ENCODE data around the gene DAB2IP. TPM values are rescaled to one million over a fixed set of nuclear protein-coding genes. Genes with fewer than 3 reads are reported as not detected.

The DAB2IP gene
- total and polyA plus RNA-seq, 4 donors, result 19.4 to 75.0 (median 28.7) TPM

DNA sequence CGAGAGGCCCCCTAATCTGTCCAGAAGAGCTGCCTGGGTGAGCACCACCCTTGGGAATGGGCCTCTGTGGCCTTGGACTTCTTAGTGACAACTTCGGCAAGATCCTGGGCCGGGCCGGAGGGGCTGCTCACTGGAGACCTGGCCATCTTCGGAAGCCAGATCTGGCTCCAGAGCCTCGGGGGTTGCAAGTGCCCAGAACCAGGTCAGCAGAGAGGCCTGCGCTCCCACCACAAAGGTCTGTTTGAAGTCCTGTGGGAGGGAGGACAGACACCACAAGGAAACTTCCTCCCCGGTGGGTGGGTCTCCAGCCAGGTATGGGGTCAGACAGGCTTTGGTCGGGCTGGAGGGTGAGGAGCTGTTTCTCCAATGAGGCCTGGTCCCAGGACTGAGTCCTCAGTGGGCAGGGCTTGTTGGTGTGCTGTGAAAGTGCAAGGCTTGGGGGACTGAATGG is 86.1 kb downstream of the DAB2IP start:
- H3K9me3 ChIP-seq (ENCODE audit: control insufficient read depth in 4 of 4, insufficient read depth in 3 of 4, low read length in 3 of 4), result no peaks in the 10 kb centered on the region
- no peaks in the 10 kb centered on the region for H3K27me3 ChIP-seq (ENCODE audit: control insufficient read depth in 3 of 3, insufficient read depth in 3 of 3, low read length in 2 of 3)
- DNase-seq, result no peak
- H3K4me3 ChIP-seq, result peak overlapping the region; percentile 36
- H3K4me1 ChIP-seq (ENCODE audit: control insufficient read depth in 5 of 5, insufficient read depth in 5 of 5, low read length in 5 of 5), result peaks cover 4 to 43% (median 26%) of the 10 kb centered on the region in 5 donors
- TF ChIP-seq CTCF (IDR thresholded peaks at IDR 0.05; ENCODE audit: control extremely low read depth, extremely low read depth), result no peak
- 78 to 91% methylated on average over 8 to 9 of the region's 9 CpGs for WGBS, 2 donors
- H3K9ac ChIP-seq (ENCODE audit: insufficient read depth in 1 of 2, low read length in 2 of 2), result no peak overlapping the region
- no peak for ATAC-seq (ENCODE audit: insufficient read depth, low FRiP score)
- peak overlapping the region in 1 of 2 donors; percentile 91 for H3K27ac ChIP-seq (ENCODE audit: low read depth in 1 of 2, low read length in 1 of 2)
- peaks cover 0 to 2% (median 0%) of the 10 kb centered on the region in 4 donors for H3K36me3 ChIP-seq (ENCODE audit: control insufficient read depth in 4 of 4, insufficient read depth in 4 of 4, low read length in 4 of 4)

DNA sequence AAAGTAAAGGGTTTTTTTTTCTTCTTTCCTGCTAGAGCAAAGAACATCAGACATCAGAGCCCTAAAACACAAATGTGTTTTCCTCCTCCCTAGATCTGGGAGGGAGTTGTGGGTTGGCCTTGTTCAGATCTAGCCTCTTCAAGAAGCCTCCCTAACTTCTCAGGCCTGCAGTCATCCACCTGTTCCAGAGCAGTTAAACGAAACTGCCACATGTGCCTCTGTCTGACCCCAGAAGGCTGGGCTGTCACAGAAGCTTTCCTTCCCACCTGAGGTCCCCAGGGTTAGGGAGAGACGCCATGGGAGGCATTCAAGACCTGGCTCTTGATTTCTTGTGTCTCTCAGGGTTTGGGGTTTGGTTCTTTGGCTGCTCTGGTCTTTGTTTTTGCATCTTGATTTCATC is 87.0 kb downstream of the DAB2IP start:
- Histone ChIP-seq H3K9ac (ENCODE audit: insufficient read depth in 1 of 2, low read length in 2 of 2) (no peak overlapping the region), H3K27ac (ENCODE audit: low read depth in 1 of 2, low read length in 1 of 2) (peak overlapping the region in 1 of 2 donors; percentile 50), H3K4me1 (ENCODE audit: control insufficient read depth in 5 of 5, insufficient read depth in 5 of 5, low read length in 5 of 5) (peaks cover 4 to 51% (median 33%) of the 10 kb centered on the region in 5 donors)

GRCh38 chr9:121738968-121739367 is 87.5 kb downstream of the DAB2IP start:
- H3K9me3 ChIP-seq (ENCODE audit: control insufficient read depth in 4 of 4, insufficient read depth in 3 of 4, low read length in 3 of 4), result no peaks in the 10 kb centered on the region
- DNase-seq, result peak in 2 of 3 donors; percentile 37 to 48

More for the DNA sequence above, 87.0 kb downstream of the DAB2IP start:
- Histone ChIP-seq H3K27me3 (ENCODE audit: control insufficient read depth in 3 of 3, insufficient read depth in 3 of 3, low read length in 2 of 3) (no peaks in the 10 kb centered on the region), H3K4me3 (no peak overlapping the region), H3K9me3 (ENCODE audit: control insufficient read depth in 4 of 4, insufficient read depth in 3 of 4, low read length in 3 of 4) (no peaks in the 10 kb centered on the region), H3K36me3 (ENCODE audit: control insufficient read depth in 4 of 4, insufficient read depth in 4 of 4, low read length in 4 of 4) (peaks cover 0 to 2% (median 0%) of the 10 kb centered on the region in 4 donors)
- 61 to 85% methylated on average over 2 of the region's 2 CpGs for WGBS, 2 donors
- ATAC-seq (ENCODE audit: insufficient read depth, low FRiP score), result no peak
- no peak for DNase-seq
- no peak for TF ChIP-seq CTCF (IDR thresholded peaks at IDR 0.05; ENCODE audit: control extremely low read depth, extremely low read depth)

More at GRCh38 chr9:121738968-121739367, 87.5 kb downstream of the DAB2IP start:
- Histone ChIP-seq H3K27me3 (ENCODE audit: control insufficient read depth in 3 of 3, insufficient read depth in 3 of 3, low read length in 2 of 3) (no peaks in the 10 kb centered on the region), H3K4me1 (ENCODE audit: control insufficient read depth in 5 of 5, insufficient read depth in 5 of 5, low read length in 5 of 5) (peaks cover 4 to 56% (median 35%) of the 10 kb centered on the region in 5 donors), H3K9ac (ENCODE audit: insufficient read depth in 1 of 2, low read length in 2 of 2) (no peak overlapping the region), H3K36me3 (ENCODE audit: control insufficient read depth in 4 of 4, insufficient read depth in 4 of 4, low read length in 4 of 4) (peaks cover 0 to 2% (median 0%) of the 10 kb centered on the region in 4 donors), H3K4me3 (no peak overlapping the region), H3K27ac (ENCODE audit: low read depth in 1 of 2, low read length in 1 of 2) (peak overlapping the region in 1 of 2 donors; percentile 26)
- 53 to 70% methylated on average over 1 of the region's 1 CpG for WGBS, 2 donors
- no peak for ATAC-seq (ENCODE audit: insufficient read depth, low FRiP score)
- TF ChIP-seq CTCF (IDR thresholded peaks at IDR 0.05; ENCODE audit: control extremely low read depth, extremely low read depth), result no peak
